Gastroesophageal sphincter (tissue), 3 donors: ENCODE measurements around the gene ST13.

Experiments
- CTCF ChIP-seq, 4 experiments: fragments of 200-600 bp in 2 of 4; fragments of 450-650 bp in 2 of 4; sonication (generic) in 1 of 4; IDR thresholded peaks; one replicate each; pipeline ENCODE4 v1.5.1; 2017 to 2019; ENCODE audit warnings: antibody characterized with exemption in 4 of 4, mild to moderate bottlenecking in 2 of 4, moderate library complexity in 2 of 4
- EP300 ChIP-seq: sonication (generic); formaldehyde crosslinking; IDR thresholded peaks from one replicate; pipeline ENCODE4 v1.6.1; 2017; ENCODE audit warnings: antibody characterized with exemption, mild to moderate bottlenecking
- POLR2A ChIP-seq, 2 donors: fragments of 450-650 bp; IDR thresholded peaks; one replicate each; pipeline ENCODE4 v1.6.1; 2017; ENCODE audit warnings: antibody characterized with exemption in 2 of 2, mild to moderate bottlenecking in 2 of 2, moderate library complexity in 1 of 2
- POLR2AphosphoS5 ChIP-seq: sonication (generic); formaldehyde crosslinking; IDR thresholded peaks from one replicate; pipeline ENCODE4 v1.6.1; 2017; ENCODE audit warnings: antibody characterized with exemption

DNA sequence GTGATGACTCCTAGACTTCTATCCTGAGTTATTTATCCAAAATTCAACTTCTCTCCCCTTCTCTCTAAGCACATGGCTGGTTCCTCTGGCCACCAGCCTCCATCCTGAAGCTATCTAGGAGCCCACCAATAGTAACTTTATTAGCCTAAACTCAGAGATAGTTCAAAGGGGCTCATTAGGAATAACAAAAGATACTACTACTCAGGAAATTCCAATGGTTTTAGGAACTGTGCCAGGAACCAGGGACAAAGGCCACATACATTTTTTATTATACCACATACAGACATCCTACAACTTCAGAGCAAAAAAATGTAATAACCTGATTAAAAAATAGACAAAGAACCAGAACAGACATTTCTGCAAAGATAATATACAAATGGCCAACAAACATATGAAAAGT is 65.2 kb downstream of the ST13 start:
- TF ChIP-seq CTCF (IDR thresholded peaks at IDR 0.05) (no peak), POLR2A (IDR thresholded peaks at IDR 0.05) (no peak), POLR2AphosphoS5 (no peak), EP300 (no peak)
